ENCODE data around the gene PIM1.

GRCh38 chr6:37205997-37206340 is 36.0 kb downstream of the PIM1 start:
- TF ChIP-seq CTCF (IDR thresholded peaks at IDR 0.05; ENCODE audit: low read depth, low read length) (no peak), POLR2A (IDR thresholded peaks at IDR 0.05; ENCODE audit: extremely low read depth, insufficient read length) (no peak)
